H1 (cell line): ENCODE measurements around the gene FMNL2. TPM values are rescaled to one million over a fixed set of nuclear protein-coding genes. Genes with fewer than 3 reads are reported as not detected.

Source experiments
- RXRA ChIP-seq: IDR thresholded peaks from 2 replicates; pipeline ENCODE4 v1.6.1; 2011; ENCODE audit warnings: low read depth, mild to moderate bottlenecking, low read length, moderate library complexity; ENCODE audit not compliant: insufficient read depth
- polyA plus RNA-seq, 7 experiments: library from polyadenylated mRNA; depleted of rRNA in 3 of 7; stranded (reverse) in 5 of 7; unstranded in 2 of 7; fragments of >200 nt in 5 of 7; fragments of 200-250 nt in 2 of 7; gene quantifications; 1 replicate in 5 of 7; 2 replicates in 1 of 7; 4 replicates in 1 of 7; pipeline versions ENCODE4 v1.2.1 to v1.2.3, GENCODE V29; 2011 to 2013; ENCODE audit warnings: missing spikeins in 2 of 7, mixed read lengths in 2 of 7
- total RNA-seq: library from RNA; stranded (reverse); fragmentation: NEBNext Ultra II Directional; extraction: Animal tissue kit (Norgen Biotek cat#: 25700); gene quantifications from 2 replicates; pipeline ENCODE4 v1.2.1, GENCODE V29; 2021

FMNL2 gene
- total and polyA plus RNA-seq, 2 of the 8 experiments (the other 6 are each of a cell fraction or from before 2014, with no cell fraction given): 15.5 to 45.1 TPM

GRCh38 chr2:152509772-152510491 lies 175.0 kb downstream of the FMNL2 start (continued):
- TF ChIP-seq RXRA: no peak
- TF ChIP-seq, all 59 proteins: peak for 0
